GM20431 (cell line): Measurements from ENCODE around the gene MRPS7.

Experiments
- in situ Hi-C: fragments of 300-500 bp; cut with MseI, MboI; formaldehyde crosslinking; loops from one replicate; pipeline ENCODE4 v1.15.0; 2020; ENCODE audit warnings: low sequenced_read_pairs; ENCODE audit not compliant: unreplicated experiment

The MRPS7 gene

GRCh38 chr17:75270218-75270965 lies 8.7 kb downstream of the MRPS7 start:
- in situ Hi-C loops: no loop called here

- in situ Hi-C loops: no loop called here
Measured at GRCh38 chr17:75270966-75271232, 9.2 kb downstream of the MRPS7 start, which contains the start of gene MIF4GD. Gene MIF4GD, minus strand, starts transcription at chr17:75271231. Its CDS starts 1,036 bp downstream, at chr17:75270195.

- in situ Hi-C loops: no loop called here
Measured at GRCh38 chr17:75271233-75271954, 9.7 kb downstream of the MRPS7 start.

- in situ Hi-C loops: no loop called here
Measured at GRCh38 chr17:75271955-75272847, 10.5 kb downstream of the MRPS7 start.

GRCh38 chr17:75272848-75273184 lies 11.1 kb downstream of the MRPS7 start:
- in situ Hi-C loops: no loop called here

- in situ Hi-C loops: no loop called here
Measured at GRCh38 chr17:75273977-75274708, 12.5 kb downstream of the MRPS7 start.

- in situ Hi-C loops: loop anchor here (25.0 kb wide), 1 partner anchor 135 kb away; the partner anchor contains the start of gene GRB2
Measured at GRCh38 chr17:75277664-75278071, 16.0 kb downstream of the MRPS7 start.

- in situ Hi-C loops: loop anchor here (25.0 kb wide), 1 partner anchor 132 kb away; the partner anchor contains the start of gene GRB2
Measured at GRCh38 chr17:75280189-75280588, 18.5 kb downstream of the MRPS7 start.

- in situ Hi-C loops: loop anchor here (25.0 kb wide), 1 partner anchor 127 kb away; the partner anchor contains the start of gene GRB2
Measured at GRCh38 chr17:75285123-75285522, 23.4 kb downstream of the MRPS7 start.

GRCh38 chr17:75287221-75287620 lies 25.5 kb downstream of the MRPS7 start:
- in situ Hi-C loops: loop anchor here (25.0 kb wide), 1 partner anchor 125 kb away; the partner anchor contains the start of gene GRB2

- in situ Hi-C loops: loop anchor here (25.0 kb wide), 1 partner anchor 124 kb away; the partner anchor contains the start of gene GRB2
Measured at GRCh38 chr17:75288359-75288758, 26.7 kb downstream of the MRPS7 start.

- in situ Hi-C loops: loop anchor here (25.0 kb wide), 1 partner anchor 124 kb away; the partner anchor contains the start of gene GRB2
Measured at GRCh38 chr17:75288770-75289114, 27.1 kb downstream of the MRPS7 start.

- in situ Hi-C loops: loop anchor here (25.0 kb wide), 1 partner anchor 123 kb away; the partner anchor contains the start of gene GRB2
Measured at GRCh38 chr17:75289115-75289831, 27.6 kb downstream of the MRPS7 start, which contains the start of gene SLC25A19. Gene SLC25A19, minus strand, starts transcription at chr17:75289433. Its CDS starts 2,669 bp downstream, at chr17:75286764.

GRCh38 chr17:75289832-75290337 lies 28.2 kb downstream of the MRPS7 start:
- in situ Hi-C loops: loop anchor here (25.0 kb wide), 1 partner anchor 122 kb away; the partner anchor contains the start of gene GRB2

- in situ Hi-C loops: loop anchor here (25.0 kb wide), 1 partner anchor 119 kb away; the partner anchor contains the start of gene GRB2
Measured at GRCh38 chr17:75292810-75293448, 31.2 kb downstream of the MRPS7 start.

- in situ Hi-C loops: loop anchor here (25.0 kb wide), 1 partner anchor 117 kb away; the partner anchor contains the start of gene GRB2
Measured at GRCh38 chr17:75295201-75296158, 33.8 kb downstream of the MRPS7 start.

- in situ Hi-C loops: no loop called here
Measured at GRCh38 chr17:75300280-75300679, 38.6 kb downstream of the MRPS7 start.
